Measurements from ENCODE around the gene CFI.

GRCh38 chr4:109730619-109731545, 70.9 kb downstream of the CFI start:
- TF ChIP-seq, protein P1, sequence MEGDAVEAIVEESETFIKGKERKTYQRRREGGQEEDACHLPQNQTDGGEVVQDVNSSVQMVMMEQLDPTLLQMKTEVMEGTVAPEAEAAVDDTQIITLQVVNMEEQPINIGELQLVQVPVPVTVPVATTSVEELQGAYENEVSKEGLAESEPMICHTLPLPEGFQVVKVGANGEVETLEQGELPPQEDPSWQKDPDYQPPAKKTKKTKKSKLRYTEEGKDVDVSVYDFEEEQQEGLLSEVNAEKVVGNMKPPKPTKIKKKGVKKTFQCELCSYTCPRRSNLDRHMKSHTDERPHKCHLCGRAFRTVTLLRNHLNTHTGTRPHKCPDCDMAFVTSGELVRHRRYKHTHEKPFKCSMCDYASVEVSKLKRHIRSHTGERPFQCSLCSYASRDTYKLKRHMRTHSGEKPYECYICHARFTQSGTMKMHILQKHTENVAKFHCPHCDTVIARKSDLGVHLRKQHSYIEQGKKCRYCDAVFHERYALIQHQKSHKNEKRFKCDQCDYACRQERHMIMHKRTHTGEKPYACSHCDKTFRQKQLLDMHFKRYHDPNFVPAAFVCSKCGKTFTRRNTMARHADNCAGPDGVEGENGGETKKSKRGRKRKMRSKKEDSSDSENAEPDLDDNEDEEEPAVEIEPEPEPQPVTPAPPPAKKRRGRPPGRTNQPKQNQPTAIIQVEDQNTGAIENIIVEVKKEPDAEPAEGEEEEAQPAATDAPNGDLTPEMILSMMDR (IDR thresholded peaks at IDR 0.05): no peak
- TF ChIP-seq POLR2A (IDR thresholded peaks at IDR 0.05): no peak

All from suprapubic skin (tissue), 3 donors.